Esophagus muscularis mucosa (tissue), 4 donors: Measurements from ENCODE around the gene RPL6.
"Not testable (repeated sequence)": the region's sequence is repeated elsewhere in the genome, so short reads cannot be mapped to it uniquely, and the experiment has no call there.

Experiments
- CTCF ChIP-seq, 3 experiments: fragments of 200-600 bp in 2 of 3; fragments of 450-650 bp in 1 of 3; sonication (generic) in 2 of 3; IDR thresholded peaks; one replicate each; pipeline ENCODE4 v1.5.1; 2017 to 2019; ENCODE audit warnings: antibody characterized with exemption in 3 of 3, mild to moderate bottlenecking in 2 of 3, moderate library complexity in 1 of 3
- EP300 ChIP-seq: sonication (generic); formaldehyde crosslinking; IDR thresholded peaks from one replicate; pipeline ENCODE4 v1.6.1; 2017; ENCODE audit warnings: antibody characterized with exemption
- POLR2A ChIP-seq: fragments of 450-650 bp; IDR thresholded peaks from one replicate; pipeline ENCODE4 v1.6.1; 2017; ENCODE audit warnings: antibody characterized with exemption, moderate library complexity, mild to moderate bottlenecking, low read depth

- TF ChIP-seq CTCF (IDR thresholded peaks at IDR 0.05); POLR2A; EP300: not testable (repeated sequence)
Measured at GRCh38 chr12:112448165-112448564, 38.8 kb upstream of the RPL6 start.
